Measurements from ENCODE around the gene TBC1D22A. TPM values are rescaled to one million over a fixed set of nuclear protein-coding genes. Genes with fewer than 3 reads are reported as not detected.

The TBC1D22A gene
- total RNA-seq, 1 donor from 2014 or later = 28.9 TPM

- no peak for DNase-seq (ENCODE audit: extremely low spot score, unreplicated experiment)
- TF ChIP-seq, protein P1, sequence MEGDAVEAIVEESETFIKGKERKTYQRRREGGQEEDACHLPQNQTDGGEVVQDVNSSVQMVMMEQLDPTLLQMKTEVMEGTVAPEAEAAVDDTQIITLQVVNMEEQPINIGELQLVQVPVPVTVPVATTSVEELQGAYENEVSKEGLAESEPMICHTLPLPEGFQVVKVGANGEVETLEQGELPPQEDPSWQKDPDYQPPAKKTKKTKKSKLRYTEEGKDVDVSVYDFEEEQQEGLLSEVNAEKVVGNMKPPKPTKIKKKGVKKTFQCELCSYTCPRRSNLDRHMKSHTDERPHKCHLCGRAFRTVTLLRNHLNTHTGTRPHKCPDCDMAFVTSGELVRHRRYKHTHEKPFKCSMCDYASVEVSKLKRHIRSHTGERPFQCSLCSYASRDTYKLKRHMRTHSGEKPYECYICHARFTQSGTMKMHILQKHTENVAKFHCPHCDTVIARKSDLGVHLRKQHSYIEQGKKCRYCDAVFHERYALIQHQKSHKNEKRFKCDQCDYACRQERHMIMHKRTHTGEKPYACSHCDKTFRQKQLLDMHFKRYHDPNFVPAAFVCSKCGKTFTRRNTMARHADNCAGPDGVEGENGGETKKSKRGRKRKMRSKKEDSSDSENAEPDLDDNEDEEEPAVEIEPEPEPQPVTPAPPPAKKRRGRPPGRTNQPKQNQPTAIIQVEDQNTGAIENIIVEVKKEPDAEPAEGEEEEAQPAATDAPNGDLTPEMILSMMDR (IDR thresholded peaks at IDR 0.05) = no peak
- H3K27ac Mint-ChIP-seq (ENCODE audit: unreplicated experiment) = no peak overlapping the region
Measured at GRCh38 chr22:47123827-47124442, 361.5 kb downstream of the TBC1D22A start.

DNA sequence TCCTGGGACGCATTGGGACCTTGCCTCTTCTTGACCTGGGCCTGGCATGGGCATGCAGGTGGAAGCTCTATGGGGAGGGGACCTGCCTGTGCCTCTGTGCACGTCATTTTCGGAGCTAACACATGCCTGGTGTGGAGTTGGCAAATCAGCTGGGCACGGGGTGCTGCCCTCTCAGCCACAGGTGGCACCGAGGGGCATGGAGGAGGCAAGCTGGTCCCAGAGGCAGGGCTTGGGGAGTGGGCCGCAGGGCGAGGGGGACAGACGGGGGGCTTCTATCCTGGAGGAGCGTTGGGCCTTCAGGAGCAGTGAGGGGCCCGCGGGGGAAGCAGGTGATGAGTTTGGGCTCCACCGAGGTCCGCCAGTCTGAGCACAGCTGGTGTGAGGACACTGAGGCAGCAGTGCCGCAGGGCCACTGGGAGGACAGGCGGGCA is 362.0 kb downstream of the TBC1D22A start:
- TF ChIP-seq, protein P1 (IDR thresholded peaks at IDR 0.05) = no peak
- Mint-ChIP-seq H3K4me3 (ENCODE audit: unreplicated experiment) (no peak overlapping the region), H3K4me1 (ENCODE audit: unreplicated experiment) (no peaks in the 10 kb centered on the region), H3K27ac (ENCODE audit: unreplicated experiment) (no peak overlapping the region), H3K36me3 (ENCODE audit: unreplicated experiment) (peaks cover 3% of the 10 kb centered on the region), H3K27me3 (ENCODE audit: unreplicated experiment) (no peaks in the 10 kb centered on the region), H3K9me3 (ENCODE audit: unreplicated experiment) (no peaks in the 10 kb centered on the region)
- DNase-seq (ENCODE audit: extremely low spot score, unreplicated experiment) = no peak

More at GRCh38 chr22:47123827-47124442, 361.5 kb downstream of the TBC1D22A start:
- Mint-ChIP-seq H3K27me3 (ENCODE audit: unreplicated experiment) (no peaks in the 10 kb centered on the region), H3K9me3 (ENCODE audit: unreplicated experiment) (no peaks in the 10 kb centered on the region), H3K4me1 (ENCODE audit: unreplicated experiment) (no peaks in the 10 kb centered on the region), H3K4me3 (ENCODE audit: unreplicated experiment) (no peak overlapping the region), H3K36me3 (ENCODE audit: unreplicated experiment) (peaks cover 3% of the 10 kb centered on the region)

DNA sequence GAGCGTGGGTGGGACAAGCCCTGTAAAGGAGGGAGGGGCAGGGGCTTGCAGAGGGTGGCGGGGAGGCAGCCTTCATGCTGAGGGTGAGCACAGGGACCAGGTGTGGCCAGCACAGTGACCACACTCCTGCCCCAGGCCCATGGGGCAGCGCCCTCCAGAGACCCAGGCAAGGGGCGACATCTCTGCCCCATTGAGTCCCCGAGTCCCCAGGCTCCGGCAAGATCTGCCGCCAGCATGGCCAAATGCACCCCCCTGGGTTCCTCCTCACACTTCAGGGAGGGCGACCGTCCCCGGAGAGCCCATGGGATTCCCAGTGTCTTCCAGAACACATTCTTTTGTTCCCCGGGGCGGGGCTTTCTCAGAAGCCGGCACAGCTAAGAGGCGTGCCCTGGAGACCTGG is 362.5 kb downstream of the TBC1D22A start:
- H3K4me3 Mint-ChIP-seq (ENCODE audit: unreplicated experiment) = no peak overlapping the region
- TF ChIP-seq, protein P1 (IDR thresholded peaks at IDR 0.05) = no peak
- no peak overlapping the region for H3K27ac Mint-ChIP-seq (ENCODE audit: unreplicated experiment)
- peaks cover 3% of the 10 kb centered on the region for H3K36me3 Mint-ChIP-seq (ENCODE audit: unreplicated experiment)
- no peaks in the 10 kb centered on the region for H3K27me3 Mint-ChIP-seq (ENCODE audit: unreplicated experiment)
- no peak for DNase-seq (ENCODE audit: extremely low spot score, unreplicated experiment)
- no peaks in the 10 kb centered on the region for H3K4me1 Mint-ChIP-seq (ENCODE audit: unreplicated experiment)
- H3K9me3 Mint-ChIP-seq (ENCODE audit: unreplicated experiment) = no peaks in the 10 kb centered on the region

GRCh38 chr22:47125603-47126002 is 363.2 kb downstream of the TBC1D22A start:
- TF ChIP-seq, protein P1 (IDR thresholded peaks at IDR 0.05) = no peak
- DNase-seq (ENCODE audit: extremely low spot score, unreplicated experiment) = no peak
- H3K4me1 Mint-ChIP-seq (ENCODE audit: unreplicated experiment) = no peaks in the 10 kb centered on the region
- no peaks in the 10 kb centered on the region for H3K27me3 Mint-ChIP-seq (ENCODE audit: unreplicated experiment)
- H3K9me3 Mint-ChIP-seq (ENCODE audit: unreplicated experiment) = no peaks in the 10 kb centered on the region
- peaks cover 3% of the 10 kb centered on the region for H3K36me3 Mint-ChIP-seq (ENCODE audit: unreplicated experiment)
- no peak overlapping the region for H3K27ac Mint-ChIP-seq (ENCODE audit: unreplicated experiment)
- no peak overlapping the region for H3K4me3 Mint-ChIP-seq (ENCODE audit: unreplicated experiment)

DNA sequence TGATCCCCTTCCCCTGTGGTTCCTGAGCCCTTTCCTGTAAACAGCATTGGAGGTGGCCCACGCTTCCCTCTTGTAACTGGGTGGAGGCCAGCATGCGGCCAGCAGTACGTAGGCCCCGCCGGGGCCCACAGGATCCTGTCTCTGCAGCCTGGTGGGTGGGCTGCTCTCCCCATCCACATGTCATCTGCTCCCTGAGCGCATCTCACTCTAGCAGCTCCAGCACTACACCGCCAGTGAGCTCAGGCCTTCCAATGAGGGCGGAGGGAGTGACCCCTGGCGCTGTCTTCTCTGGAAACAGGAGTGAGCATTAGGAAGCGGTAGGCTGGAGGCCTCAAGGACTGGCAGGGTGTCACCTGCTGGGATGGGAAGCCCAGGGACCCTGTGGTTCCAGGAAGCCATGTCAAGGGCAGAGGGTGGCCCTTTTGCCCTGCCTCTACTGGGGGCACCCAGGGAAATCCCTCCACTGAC is 363.9 kb downstream of the TBC1D22A start:
- H3K27ac Mint-ChIP-seq (ENCODE audit: unreplicated experiment) = no peak overlapping the region
- peaks cover 3% of the 10 kb centered on the region for H3K36me3 Mint-ChIP-seq (ENCODE audit: unreplicated experiment)
- TF ChIP-seq, protein P1 (IDR thresholded peaks at IDR 0.05) = no peak
- no peaks in the 10 kb centered on the region for H3K9me3 Mint-ChIP-seq (ENCODE audit: unreplicated experiment)
- no peaks in the 10 kb centered on the region for H3K27me3 Mint-ChIP-seq (ENCODE audit: unreplicated experiment)
- DNase-seq (ENCODE audit: extremely low spot score, unreplicated experiment) = no peak
- no peaks in the 10 kb centered on the region for H3K4me1 Mint-ChIP-seq (ENCODE audit: unreplicated experiment)
- no peak overlapping the region for H3K4me3 Mint-ChIP-seq (ENCODE audit: unreplicated experiment)

All from osteocyte (in vitro differentiated cells).